ENCODE measurements around the gene DHCR24. TPM values are rescaled to one million over a fixed set of nuclear protein-coding genes. Genes with fewer than 3 reads are reported as not detected.

DHCR24 gene
- total and polyA plus RNA-seq, 2 experiments from 2014 or later: 124 to 453 TPM

- ATAC-seq (no peak), DNase-seq (ENCODE audit: low spot score) (no peak)
- Histone ChIP-seq H3K4me1 (ENCODE audit: insufficient read depth) (peaks cover 26% of the 10 kb centered on the region), H3K27me3 (ENCODE audit: insufficient read depth) (no peaks in the 10 kb centered on the region), H3K36me3 (ENCODE audit: insufficient read depth) (no peaks in the 10 kb centered on the region), H3F3A (replicated peaks; ENCODE audit: low read depth) (no peaks in the 10 kb centered on the region; the same call in 1 of the 2 replicates), H3K79me2 (replicated peaks; ENCODE audit: insufficient read depth) (no peaks in the 10 kb centered on the region), H2AFZ (0 out of 2 replicates have a peak overlapping the region, but pooled peaks have one; percentile 92), H3K9me2 (ENCODE audit: insufficient read depth) (peaks cover 4% of the 10 kb centered on the region; the same call in 1 of the 2 replicates), H3K4me3 (no peak overlapping the region), H3K4me2 (peak overlapping the region; percentile 66; the same call in 1 of the 2 replicates), H3K27ac (ENCODE audit: low read depth) (no peak overlapping the region), H4K20me1 (replicated peaks; ENCODE audit: insufficient read depth) (no peaks in the 10 kb centered on the region)
- Mint-ChIP-seq H3K9me3 (no peaks in the 10 kb centered on the region), H3K27me3 (ENCODE audit: insufficient read depth, low read depth, poor library complexity) (peaks cover 18% of the 10 kb centered on the region), H3K4me3 (no peak overlapping the region), H3K36me3 (ENCODE audit: low read depth) (no peaks in the 10 kb centered on the region), H3K4me1 (peaks cover 48% of the 10 kb centered on the region), H3K27ac (no peak overlapping the region)
- no peak for TF ChIP-seq CTCF (conservative IDR thresholded peaks at IDR 0.05; ENCODE audit: low read depth in 2 of 2)
- no peak for TF ChIP-seq EZH2phosphoT487 (IDR thresholded peaks at IDR 0.05; ENCODE audit: unreplicated experiment)
- TF ChIP-seq ZNF114 (CRISPR knock-in tag; IDR thresholded peaks at IDR 0.05): no peak
- TF ChIP-seq POLR2AphosphoS5 (IDR thresholded peaks at IDR 0.05; ENCODE audit: low read depth): no peak
- no peak for TF ChIP-seq ETS1 (IDR thresholded peaks at IDR 0.05)
- no peak for TF ChIP-seq NANOG (IDR thresholded peaks at IDR 0.05; ENCODE audit: borderline replicate concordance)
- no peak for TF ChIP-seq JUNB (IDR thresholded peaks at IDR 0.05; ENCODE audit: unreplicated experiment)
- TF ChIP-seq CREB1 (CRISPR knock-in tag; IDR thresholded peaks at IDR 0.05; ENCODE audit: low read depth): no peak
- no peak for TF ChIP-seq ZNF331 (CRISPR knock-in tag; IDR thresholded peaks at IDR 0.05; ENCODE audit: low read depth)
- no peak for TF ChIP-seq EZH2 (IDR thresholded peaks at IDR 0.05; ENCODE audit: low read depth, unreplicated experiment)
- TF ChIP-seq STAT1 (IDR thresholded peaks at IDR 0.05; ENCODE audit: unreplicated experiment): no peak
- no peak for TF ChIP-seq REST (IDR thresholded peaks at IDR 0.05; ENCODE audit: unreplicated experiment)
- TF ChIP-seq ZNF462 (CRISPR knock-in tag; IDR thresholded peaks at IDR 0.05): no peak
Observed at GRCh38 chr1:54814571-54814970, 72.4 kb downstream of the DHCR24 start.
